Endodermal cell (in vitro differentiated cells): ENCODE measurements around the gene JAML. TPM values are rescaled to one million over a fixed set of nuclear protein-coding genes. Genes with fewer than 3 reads are reported as not detected.

Experiments
- DNase-seq: peaks from one replicate; pipeline ENCODE4 v3.0.0-alpha.2; 2017
- H3K27ac ChIP-seq: 2 replicates; pipeline ENCODE4 v1.5.1; 2013; ENCODE audit warnings: mild to moderate bottlenecking, low read depth, low read length, moderate library complexity
- H3K27me3 ChIP-seq: 2 replicates; pipeline ENCODE4 v1.6.1; 2013; ENCODE audit warnings: mild to moderate bottlenecking, low read length, moderate library complexity; ENCODE audit not compliant: insufficient read depth, control insufficient read depth, poor library complexity, severe bottlenecking
- H3K36me3 ChIP-seq: 2 replicates; pipeline ENCODE4 v1.7.0; 2013; ENCODE audit warnings: mild to moderate bottlenecking, low read length, moderate library complexity; ENCODE audit not compliant: control insufficient read depth, insufficient read depth
- H3K4me1 ChIP-seq: one replicate; pipeline ENCODE4 v1.7.0; 2013; ENCODE audit warnings: low read length; ENCODE audit not compliant: control insufficient read depth, insufficient read depth
- H3K4me3 ChIP-seq: 2 replicates; pipeline ENCODE4 v1.5.1; 2013; ENCODE audit warnings: mild to moderate bottlenecking, low read length, moderate library complexity
- H3K9ac ChIP-seq: 2 replicates; pipeline ENCODE4 v1.6.1; 2013; ENCODE audit warnings: mild to moderate bottlenecking, low read length, moderate library complexity; ENCODE audit not compliant: poor library complexity, severe bottlenecking; ENCODE audit errors: extremely low read depth
- H3K9me3 ChIP-seq: 2 replicates; pipeline ENCODE4 v1.6.1; 2013; ENCODE audit warnings: mild to moderate bottlenecking, low read length, moderate library complexity; ENCODE audit not compliant: control insufficient read depth
- H3K27ac Mint-ChIP-seq: 2 replicates; pipeline ENCODE4 v1.8.0; 2020; ENCODE audit warnings: mixed read lengths
- H3K27me3 Mint-ChIP-seq: 2 replicates; pipeline ENCODE4 v1.8.0; 2021; ENCODE audit warnings: mild to moderate bottlenecking, mixed read lengths; ENCODE audit not compliant: insufficient read depth
- H3K36me3 Mint-ChIP-seq: 2 replicates; pipeline ENCODE4 v1.8.0; 2020; ENCODE audit warnings: low read depth, mixed read lengths
- H3K4me1 Mint-ChIP-seq: 2 replicates; pipeline ENCODE4 v1.8.0; 2020; ENCODE audit warnings: mixed read lengths
- H3K4me3 Mint-ChIP-seq: 2 replicates; pipeline ENCODE4 v1.8.0; 2020; ENCODE audit warnings: mild to moderate bottlenecking, moderate library complexity, mixed read lengths
- H3K9me3 Mint-ChIP-seq: 2 replicates; pipeline ENCODE4 v1.8.0; 2020; ENCODE audit warnings: mild to moderate bottlenecking, mixed read lengths
- WGBS, 2 experiments: methylation state at CpG; one replicate each; pipeline versions ENCODE4 v1.1.5 to v1.1.7; 2013; ENCODE audit warnings: missing lambda C conversion rate in 2 of 2, mixed read lengths in 1 of 2; ENCODE audit not compliant: insufficient coverage in 1 of 2, insufficient read length in 1 of 2; 5-methylcytosine and 5-hydroxymethylcytosine counted together
- total RNA-seq, 2 donors: library from RNA; stranded (reverse); fragmentation: NEBNext Ultra II Directional in 1 of 2; extraction: Animal tissue kit (Norgen Biotek cat#: 25700) in 1 of 2; gene quantifications; 2 replicates in 1 of 2; 3 replicates in 1 of 2; pipeline ENCODE4 v1.2.1, GENCODE V29; 2021
- TF ChIP-seq, protein P1 (sequence below): fragments of 200-600 bp; sonication (generic); conservative IDR thresholded peaks from 2 replicates; pipeline ENCODE4 v1.5.0; 2021; ENCODE audit warnings: antibody characterized with exemption, mild to moderate bottlenecking

Gene JAML
- total RNA-seq, 2 donors from 2014 or later: 0.40 to 0.55 TPM

DNA sequence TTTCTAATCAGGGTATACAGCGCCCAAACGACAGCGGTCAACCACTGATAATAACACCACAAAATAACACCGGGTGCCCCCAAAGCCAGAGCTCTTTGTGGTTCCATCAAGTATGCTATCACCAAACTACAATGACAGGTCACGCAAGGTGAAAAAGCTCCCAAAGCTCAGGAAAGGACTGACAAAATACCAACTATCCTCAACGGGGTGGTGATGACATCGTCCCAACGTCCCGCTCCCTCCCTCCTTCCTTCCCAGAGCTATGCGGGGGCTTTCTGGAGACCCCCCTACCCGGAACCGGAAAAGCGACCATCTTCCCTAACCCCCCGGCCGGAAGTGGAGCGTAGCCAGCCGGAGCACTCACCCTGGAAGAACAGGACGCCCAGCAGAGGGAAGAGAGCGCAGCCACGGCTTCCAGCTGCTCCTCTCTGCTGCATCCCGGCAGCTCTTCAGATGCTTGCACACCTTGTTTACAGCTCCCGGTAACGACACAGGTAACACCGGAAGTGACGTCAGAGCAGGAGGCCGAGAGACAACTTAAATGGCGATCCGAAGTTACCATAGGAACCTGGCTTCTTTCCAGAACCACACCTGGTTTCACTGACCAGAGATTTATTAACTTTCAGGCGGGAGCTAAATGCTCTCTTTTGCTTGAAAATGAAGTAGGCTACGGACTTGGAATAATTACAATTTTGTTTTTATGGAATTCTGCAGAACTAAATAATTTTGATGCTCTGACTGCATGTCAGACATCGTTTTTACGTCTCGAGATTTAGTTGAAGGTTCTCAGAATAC is 27.2 kb upstream of the JAML start, which contains the start of gene MPZL3:
Gene MPZL3, minus strand, starts transcription at position 508 of the 795 bp plus-strand sequence. Its CDS starts 71 bp downstream, at position 437.
- no peaks in the 10 kb centered on the region for H3K4me1 ChIP-seq
- peaks cover 6% of the 10 kb centered on the region for H3K4me1 Mint-ChIP-seq
- no peaks in the 10 kb centered on the region for H3K36me3 ChIP-seq
- H3K36me3 Mint-ChIP-seq: no peaks in the 10 kb centered on the region
- H3K9me3 Mint-ChIP-seq: no peaks in the 10 kb centered on the region
- DNase-seq: peak; percentile 93
- H3K27ac Mint-ChIP-seq: peak within 1 kb of the TSS; percentile 100
- WGBS, 2 experiments: 19 to 28% methylated on average over 17 to 33 of the region's 33 CpGs
- peak within 1 kb of the TSS; percentile 91 for H3K4me3 ChIP-seq
- TF ChIP-seq, protein P1, sequence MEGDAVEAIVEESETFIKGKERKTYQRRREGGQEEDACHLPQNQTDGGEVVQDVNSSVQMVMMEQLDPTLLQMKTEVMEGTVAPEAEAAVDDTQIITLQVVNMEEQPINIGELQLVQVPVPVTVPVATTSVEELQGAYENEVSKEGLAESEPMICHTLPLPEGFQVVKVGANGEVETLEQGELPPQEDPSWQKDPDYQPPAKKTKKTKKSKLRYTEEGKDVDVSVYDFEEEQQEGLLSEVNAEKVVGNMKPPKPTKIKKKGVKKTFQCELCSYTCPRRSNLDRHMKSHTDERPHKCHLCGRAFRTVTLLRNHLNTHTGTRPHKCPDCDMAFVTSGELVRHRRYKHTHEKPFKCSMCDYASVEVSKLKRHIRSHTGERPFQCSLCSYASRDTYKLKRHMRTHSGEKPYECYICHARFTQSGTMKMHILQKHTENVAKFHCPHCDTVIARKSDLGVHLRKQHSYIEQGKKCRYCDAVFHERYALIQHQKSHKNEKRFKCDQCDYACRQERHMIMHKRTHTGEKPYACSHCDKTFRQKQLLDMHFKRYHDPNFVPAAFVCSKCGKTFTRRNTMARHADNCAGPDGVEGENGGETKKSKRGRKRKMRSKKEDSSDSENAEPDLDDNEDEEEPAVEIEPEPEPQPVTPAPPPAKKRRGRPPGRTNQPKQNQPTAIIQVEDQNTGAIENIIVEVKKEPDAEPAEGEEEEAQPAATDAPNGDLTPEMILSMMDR: no peak
- H3K27me3 Mint-ChIP-seq: peaks cover 48% of the 10 kb centered on the region
- peak within 1 kb of the TSS; percentile 93 for H3K9ac ChIP-seq
- no peaks in the 10 kb centered on the region for H3K9me3 ChIP-seq
- peaks cover 77% of the 10 kb centered on the region for H3K27me3 ChIP-seq
- H3K4me3 Mint-ChIP-seq: peak within 1 kb of the TSS; percentile 95
- peak within 1 kb of the TSS; percentile 72 for H3K27ac ChIP-seq

DNA sequence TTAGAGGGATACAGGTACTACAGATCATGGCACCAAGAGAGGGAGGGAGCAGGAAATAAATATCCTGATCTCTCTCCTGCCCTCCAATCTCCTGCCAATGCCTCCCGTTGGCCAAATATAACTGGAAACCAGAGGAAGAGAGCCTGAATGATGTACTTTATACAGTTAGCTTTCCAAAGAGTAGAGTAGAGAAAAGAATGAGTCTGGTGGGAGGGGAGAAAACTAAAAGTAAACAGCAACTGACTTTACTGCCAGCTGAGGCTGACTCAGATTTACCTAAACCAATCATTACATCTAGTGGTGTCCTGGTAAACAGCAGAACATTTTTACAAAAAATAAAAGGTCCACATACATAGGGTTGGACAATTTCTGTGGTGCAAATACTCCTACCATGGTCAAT is 22.2 kb upstream of the JAML start:
- Histone ChIP-seq H3K4me1 (no peaks in the 10 kb centered on the region), H3K9ac (no peak overlapping the region), H3K36me3 (no peaks in the 10 kb centered on the region), H3K9me3 (no peaks in the 10 kb centered on the region), H3K27ac (no peak overlapping the region), H3K27me3 (peaks cover 62% of the 10 kb centered on the region), H3K4me3 (no peak overlapping the region)
- Mint-ChIP-seq H3K4me3 (no peak overlapping the region), H3K36me3 (no peaks in the 10 kb centered on the region), H3K4me1 (no peaks in the 10 kb centered on the region), H3K9me3 (no peaks in the 10 kb centered on the region), H3K27ac (no peak overlapping the region), H3K27me3 (peaks cover 53% of the 10 kb centered on the region)
- WGBS, 2 experiments: 93 to 100% methylated on average over 1 of the region's 1 CpG
- DNase-seq: no peak
- TF ChIP-seq, protein P1: no peak

DNA sequence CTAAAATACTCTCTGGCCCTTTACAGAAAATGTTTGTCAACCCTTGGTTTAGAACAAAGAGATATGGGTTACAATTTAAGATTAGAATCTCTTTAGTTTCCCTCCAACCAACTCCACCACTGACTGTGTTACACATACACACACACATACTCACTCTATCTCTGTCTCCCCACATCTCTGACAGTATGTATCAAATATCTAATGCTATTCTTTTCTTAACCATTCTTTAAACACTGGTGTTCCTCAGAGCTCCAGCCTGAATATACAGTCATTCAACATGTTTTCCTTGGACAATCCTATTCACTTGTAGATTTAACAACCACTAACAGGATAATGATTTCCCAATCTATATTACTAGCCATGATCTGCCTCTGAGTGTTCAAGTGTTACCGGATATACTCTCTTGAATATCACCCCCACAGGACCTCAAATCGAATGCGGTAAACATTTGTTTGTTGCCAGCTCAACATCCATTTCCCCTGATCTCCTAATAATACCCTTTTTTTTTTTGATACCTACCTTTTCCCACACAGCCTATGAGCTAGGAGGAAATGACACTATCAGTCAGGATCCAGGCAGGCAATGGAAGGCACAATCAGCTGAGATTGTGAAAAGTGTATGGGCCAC is 21.2 kb upstream of the JAML start:
- Mint-ChIP-seq H3K4me3 (no peak overlapping the region), H3K4me1 (no peaks in the 10 kb centered on the region), H3K27ac (no peak overlapping the region), H3K9me3 (no peaks in the 10 kb centered on the region), H3K36me3 (no peaks in the 10 kb centered on the region), H3K27me3 (peaks cover 53% of the 10 kb centered on the region)
- Histone ChIP-seq H3K27ac (no peak overlapping the region), H3K36me3 (no peaks in the 10 kb centered on the region), H3K4me3 (no peak overlapping the region), H3K4me1 (peaks cover 4% of the 10 kb centered on the region), H3K9me3 (no peaks in the 10 kb centered on the region), H3K27me3 (peaks cover 62% of the 10 kb centered on the region), H3K9ac (no peak overlapping the region)
- DNase-seq: no peak
- TF ChIP-seq, protein P1: no peak
- 86 to 100% methylated on average over 1 to 3 of the region's 3 CpGs for WGBS, 2 experiments
